Karpas-422 (cell line): Measurements from ENCODE around the gene CBLL2. TPM values are rescaled to one million over a fixed set of nuclear protein-coding genes. Genes with fewer than 3 reads are reported as not detected.

Experiments
- DNase-seq: peaks from one replicate; pipeline ENCODE4 v3.0.0-alpha.2; 2015
- H2AFZ ChIP-seq: fragments of 200-600 bp; sonication (generic); 2 replicates; pipeline ENCODE4 v1.6.1; 2014; ENCODE audit warnings: antibody characterized with exemption, low read length, mixed read lengths
- H3K27ac ChIP-seq: fragments of 200-600 bp; sonication (generic); 2 replicates; pipeline ENCODE4 v1.5.1; 2014; ENCODE audit warnings: mild to moderate bottlenecking, low read length, moderate library complexity
- H3K27me3 ChIP-seq: fragments of 200-600 bp; sonication (generic); 2 replicates; pipeline ENCODE4 v1.6.1; 2014; ENCODE audit warnings: low read length, mixed read lengths
- H3K36me3 ChIP-seq: fragments of 200-600 bp; sonication (generic); 2 replicates; pipeline ENCODE4 v1.6.1; 2014; ENCODE audit warnings: low read length, mixed read lengths; ENCODE audit not compliant: insufficient read depth
- H3K4me1 ChIP-seq: fragments of 200-600 bp; sonication (generic); 2 replicates; pipeline ENCODE4 v1.6.1; 2014; ENCODE audit warnings: mild to moderate bottlenecking, low read length, mixed read lengths
- H3K4me2 ChIP-seq: fragments of 200-600 bp; sonication (generic); 2 replicates; pipeline ENCODE4 v1.6.1; 2014; ENCODE audit warnings: low read length, low read depth, mild to moderate bottlenecking; ENCODE audit not compliant: poor library complexity, severe bottlenecking
- H3K4me3 ChIP-seq: fragments of 200-600 bp; sonication (generic); 2 replicates; pipeline ENCODE4 v1.5.1; 2014; ENCODE audit warnings: mild to moderate bottlenecking, antibody characterized with exemption, low read length, mixed read lengths
- H3K79me2 ChIP-seq: fragments of 200-600 bp; sonication (generic); 2 replicates; pipeline ENCODE4 v1.6.1; 2014; ENCODE audit warnings: mild to moderate bottlenecking, low read length, mixed read lengths
- H3K9ac ChIP-seq: fragments of 200-600 bp; sonication (generic); 2 replicates; pipeline ENCODE4 v1.6.0; 2014; ENCODE audit warnings: low read length
- H3K9me2 ChIP-seq: fragments of 200-600 bp; sonication (generic), shearing (Covaris generic); replicated peaks from 2 replicates; pipeline ENCODE4 v1.6.0; 2014; ENCODE audit warnings: mild to moderate bottlenecking, low read length, moderate library complexity; ENCODE audit not compliant: insufficient read depth
- H3K9me3 ChIP-seq: fragments of 300-700, 200-600 bp; sonication (generic); 2 replicates; pipeline ENCODE4 v1.6.1; 2014; ENCODE audit warnings: low read length, mixed read lengths
- H4K20me1 ChIP-seq: fragments of 200-600 bp; sonication (generic); 2 replicates; pipeline ENCODE4 v1.6.1; 2014; ENCODE audit warnings: mild to moderate bottlenecking, antibody characterized with exemption, low read length, low read depth; ENCODE audit not compliant: insufficient read depth
- total RNA-seq: library from RNA; depleted of rRNA; stranded (reverse); fragments of >200 nt; shearing (Covaris generic); gene quantifications from 2 replicates; pipeline ENCODE4 v1.2.3, GENCODE V29; 2014; ENCODE audit warnings: low replicate concordance; rRNA removed

CBLL2 gene, protein sequence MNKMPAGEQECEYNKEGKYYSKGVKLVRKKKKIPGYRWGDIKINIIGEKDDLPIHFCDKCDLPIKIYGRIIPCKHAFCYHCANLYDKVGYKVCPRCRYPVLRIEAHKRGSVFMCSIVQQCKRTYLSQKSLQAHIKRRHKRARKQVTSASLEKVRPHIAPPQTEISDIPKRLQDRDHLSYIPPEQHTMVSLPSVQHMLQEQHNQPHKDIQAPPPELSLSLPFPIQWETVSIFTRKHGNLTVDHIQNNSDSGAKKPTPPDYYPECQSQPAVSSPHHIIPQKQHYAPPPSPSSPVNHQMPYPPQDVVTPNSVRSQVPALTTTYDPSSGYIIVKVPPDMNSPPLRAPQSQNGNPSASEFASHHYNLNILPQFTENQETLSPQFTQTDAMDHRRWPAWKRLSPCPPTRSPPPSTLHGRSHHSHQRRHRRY
- total RNA-seq: not detected in 2 replicates

DNA sequence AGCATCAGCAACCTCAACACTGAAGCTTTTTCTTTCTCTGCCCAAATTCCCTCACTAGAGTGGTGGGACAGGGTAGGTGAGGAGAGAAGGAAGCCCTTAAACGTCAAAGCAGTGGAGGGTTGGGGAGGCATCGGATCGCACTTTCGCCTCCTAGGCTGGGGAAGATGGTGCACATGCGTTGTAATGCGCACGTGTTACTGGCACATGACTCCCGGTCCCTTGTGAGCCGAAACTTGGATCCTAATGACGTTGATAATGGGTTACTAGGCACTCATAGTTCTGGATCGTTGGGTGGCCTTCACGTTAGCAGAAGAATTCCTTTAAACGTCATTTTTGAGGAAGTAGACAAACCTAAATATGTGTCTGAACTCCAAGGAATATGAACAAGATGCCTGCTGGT lies at the start of gene CBLL2:
TSS of gene CBLL2 (plus strand) at position 301 of the 400 bp plus-strand sequence. CDS start at position 380, 79 bp downstream.
- Histone ChIP-seq H3K79me2 (no peaks in the 10 kb centered on the region), H3K4me1 (no peaks in the 10 kb centered on the region), H3K9me2 (no peaks in the 10 kb centered on the region), H3K27me3 (no peaks in the 10 kb centered on the region), H3K36me3 (no peaks in the 10 kb centered on the region), H3K27ac (no peak within 1 kb of the TSS), H3K4me3 (no peak within 1 kb of the TSS), H3K9ac (no peak within 1 kb of the TSS), H3K9me3 (no peaks in the 10 kb centered on the region; the same call in 1 of the 2 replicates), H2AFZ (no peak within 1 kb of the TSS), H4K20me1 (no peaks in the 10 kb centered on the region), H3K4me2 (no peak within 1 kb of the TSS)
- no peak for DNase-seq

DNA sequence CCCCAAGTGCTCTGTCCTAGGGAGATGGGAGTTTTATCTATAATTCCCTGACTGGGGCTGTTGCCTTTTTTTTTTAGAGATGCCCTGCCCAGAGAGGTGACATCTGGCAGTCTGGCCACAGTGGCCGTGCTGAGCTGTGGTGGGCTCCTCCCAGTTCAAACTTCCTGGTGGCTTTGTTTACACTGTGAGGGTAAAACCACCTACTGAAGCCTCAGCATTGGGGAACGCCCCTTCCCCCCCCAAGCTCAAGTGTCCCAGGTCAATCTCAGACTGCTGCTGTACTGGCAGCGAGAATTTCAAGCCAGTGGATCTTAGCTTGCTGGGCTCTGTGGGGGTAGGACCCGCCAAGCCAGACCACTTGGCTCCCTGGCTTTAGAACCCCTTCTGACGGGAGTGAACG lies 38.3 kb upstream of the CBLL2 start:
- DNase-seq: no peak
- H3K9me2 ChIP-seq: no peaks in the 10 kb centered on the region
- H3K36me3 ChIP-seq: no peaks in the 10 kb centered on the region
- no peaks in the 10 kb centered on the region for H3K27me3 ChIP-seq
- H3K27ac ChIP-seq: no peak overlapping the region
- no peaks in the 10 kb centered on the region for H4K20me1 ChIP-seq
- no peak overlapping the region for H3K4me3 ChIP-seq
- H3K4me1 ChIP-seq: no peaks in the 10 kb centered on the region
- H2AFZ ChIP-seq: no peak overlapping the region
- H3K4me2 ChIP-seq: no peak overlapping the region
- H3K9me3 ChIP-seq: no peaks in the 10 kb centered on the region
- no peaks in the 10 kb centered on the region for H3K79me2 ChIP-seq
- H3K9ac ChIP-seq: no peak overlapping the region

DNA sequence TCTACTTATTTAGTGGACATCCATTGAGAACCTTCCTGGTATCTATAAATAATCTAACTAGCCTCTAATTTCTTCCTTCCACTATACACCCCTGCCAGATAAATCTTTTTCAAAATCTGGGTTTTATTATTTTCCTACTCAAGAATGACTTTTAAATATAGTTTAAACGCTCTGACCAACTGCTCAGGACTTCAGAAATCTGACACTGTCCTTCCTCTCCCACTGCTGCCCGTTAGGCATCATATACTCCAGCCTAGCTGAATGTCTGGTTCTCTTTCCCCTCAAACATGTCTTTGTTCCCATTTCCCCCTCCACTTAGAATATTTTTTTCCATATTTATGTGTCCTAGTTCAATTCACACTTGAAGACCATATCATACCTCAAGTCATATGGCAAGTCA lies 35.2 kb upstream of the CBLL2 start:
- no peak overlapping the region for H3K4me2 ChIP-seq
- H3K36me3 ChIP-seq: no peaks in the 10 kb centered on the region
- H3K4me1 ChIP-seq: no peaks in the 10 kb centered on the region
- H3K27me3 ChIP-seq: no peaks in the 10 kb centered on the region
- H3K9me2 ChIP-seq: no peaks in the 10 kb centered on the region
- DNase-seq: no peak
- no peaks in the 10 kb centered on the region for H4K20me1 ChIP-seq
- H2AFZ ChIP-seq: no peak overlapping the region
- H3K79me2 ChIP-seq: no peaks in the 10 kb centered on the region
- H3K4me3 ChIP-seq: no peak overlapping the region
- no peak overlapping the region for H3K27ac ChIP-seq
- H3K9me3 ChIP-seq: no peaks in the 10 kb centered on the region
- H3K9ac ChIP-seq: no peak overlapping the region

DNA sequence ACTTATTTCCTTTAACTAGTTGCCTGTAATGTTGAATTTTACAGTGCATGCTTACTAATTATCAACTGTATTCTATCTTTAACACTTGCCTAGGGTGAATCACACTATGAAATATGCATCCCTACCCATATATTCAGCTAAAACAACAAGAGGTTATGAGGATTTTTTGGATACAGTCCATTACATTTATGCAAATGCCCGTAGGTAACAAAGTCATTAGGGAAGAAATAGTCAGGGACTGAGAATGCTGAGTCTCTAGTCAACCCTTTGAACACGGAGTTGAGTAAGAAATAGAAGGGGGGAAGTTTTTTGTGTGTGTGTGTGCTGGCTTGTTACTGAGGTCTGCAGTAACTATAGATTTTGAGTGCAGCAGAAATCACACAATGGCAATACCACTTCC lies 26.1 kb upstream of the CBLL2 start:
- H3K9ac ChIP-seq: no peak overlapping the region
- no peak overlapping the region for H3K4me3 ChIP-seq
- no peaks in the 10 kb centered on the region for H3K4me1 ChIP-seq
- no peak overlapping the region for H2AFZ ChIP-seq
- no peak overlapping the region for H3K27ac ChIP-seq
- H3K36me3 ChIP-seq: no peaks in the 10 kb centered on the region
- no peaks in the 10 kb centered on the region for H3K9me2 ChIP-seq
- no peak for DNase-seq
- H4K20me1 ChIP-seq: no peaks in the 10 kb centered on the region
- H3K4me2 ChIP-seq: no peak overlapping the region
- no peaks in the 10 kb centered on the region for H3K27me3 ChIP-seq
- no peaks in the 10 kb centered on the region for H3K9me3 ChIP-seq
- no peaks in the 10 kb centered on the region for H3K79me2 ChIP-seq

DNA sequence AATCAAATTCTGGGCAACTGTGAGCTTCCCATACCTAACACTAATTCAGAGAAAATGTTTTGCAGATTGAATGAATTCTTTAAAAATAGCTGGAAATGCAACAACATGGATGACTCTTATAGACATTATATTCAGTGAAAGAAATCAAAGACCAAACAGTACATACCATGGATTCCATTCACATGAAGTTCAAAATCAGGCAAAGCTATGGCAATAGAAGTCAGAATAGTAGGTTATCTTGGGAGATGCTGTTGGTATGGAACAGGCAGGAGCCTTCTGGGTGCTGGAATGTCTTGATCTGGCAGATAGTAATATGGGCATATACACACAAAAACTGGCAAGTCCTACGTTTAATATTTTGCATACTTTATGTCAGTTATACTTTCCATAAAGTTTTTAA lies 25.5 kb upstream of the CBLL2 start:
- Histone ChIP-seq H3K4me2 (no peak overlapping the region), H3K9me3 (no peaks in the 10 kb centered on the region), H3K9ac (no peak overlapping the region), H3K4me3 (no peak overlapping the region), H3K36me3 (no peaks in the 10 kb centered on the region), H4K20me1 (no peaks in the 10 kb centered on the region), H2AFZ (no peak overlapping the region), H3K9me2 (no peaks in the 10 kb centered on the region), H3K79me2 (no peaks in the 10 kb centered on the region), H3K27me3 (no peaks in the 10 kb centered on the region), H3K4me1 (no peaks in the 10 kb centered on the region), H3K27ac (no peak overlapping the region)
- no peak for DNase-seq

DNA sequence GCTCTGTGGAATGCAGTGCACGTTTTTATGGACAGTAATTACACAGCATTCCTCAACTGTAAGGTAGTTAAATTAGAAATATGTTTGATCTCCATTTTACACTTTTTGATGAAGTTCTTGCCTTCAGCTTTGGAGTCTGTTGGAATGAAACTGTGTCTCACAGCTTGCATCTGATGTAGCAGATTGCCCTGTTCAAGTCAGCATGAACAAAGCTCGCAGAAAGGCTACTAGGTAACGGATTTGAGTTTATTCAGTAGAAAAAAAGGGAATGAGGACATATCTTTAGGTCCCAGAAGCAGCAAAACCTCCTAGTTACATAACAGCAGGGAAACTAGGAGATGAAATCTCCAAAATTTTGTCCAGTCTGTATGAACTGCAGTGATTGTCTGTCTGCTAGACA lies 24.3 kb upstream of the CBLL2 start:
- H3K27ac ChIP-seq: no peak overlapping the region
- no peaks in the 10 kb centered on the region for H3K27me3 ChIP-seq
- H3K79me2 ChIP-seq: no peaks in the 10 kb centered on the region
- no peaks in the 10 kb centered on the region for H3K9me3 ChIP-seq
- H3K9ac ChIP-seq: no peak overlapping the region
- no peaks in the 10 kb centered on the region for H4K20me1 ChIP-seq
- H3K36me3 ChIP-seq: no peaks in the 10 kb centered on the region
- no peak overlapping the region for H3K4me2 ChIP-seq
- no peak overlapping the region for H3K4me3 ChIP-seq
- no peak overlapping the region for H2AFZ ChIP-seq
- no peaks in the 10 kb centered on the region for H3K4me1 ChIP-seq
- no peak for DNase-seq
- H3K9me2 ChIP-seq: no peaks in the 10 kb centered on the region

DNA sequence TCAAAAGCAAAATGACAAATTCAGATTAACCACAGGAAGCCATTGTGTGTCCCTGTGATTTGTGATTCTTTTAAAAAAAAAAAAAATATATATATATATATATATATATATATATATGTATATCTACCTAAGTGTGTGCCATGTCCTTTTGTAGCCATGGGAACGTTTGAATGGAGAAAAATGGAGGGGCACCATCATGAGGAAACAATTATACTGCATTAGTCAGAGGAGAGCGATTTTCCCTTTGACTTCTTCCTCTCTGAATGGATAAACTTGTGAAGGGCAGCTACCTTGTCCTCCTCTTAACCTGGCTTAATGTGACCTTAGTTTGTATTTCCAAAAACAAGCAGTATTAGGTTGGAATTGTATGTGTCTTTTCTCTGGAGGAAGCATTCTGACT lies 23.3 kb upstream of the CBLL2 start:
- H3K9me2 ChIP-seq: no peaks in the 10 kb centered on the region
- no peaks in the 10 kb centered on the region for H4K20me1 ChIP-seq
- no peaks in the 10 kb centered on the region for H3K27me3 ChIP-seq
- no peaks in the 10 kb centered on the region for H3K4me1 ChIP-seq
- H3K79me2 ChIP-seq: no peaks in the 10 kb centered on the region
- H3K27ac ChIP-seq: no peak overlapping the region
- H3K4me2 ChIP-seq: no peak overlapping the region
- DNase-seq: no peak
- H3K9ac ChIP-seq: no peak overlapping the region
- no peak overlapping the region for H2AFZ ChIP-seq
- no peaks in the 10 kb centered on the region for H3K9me3 ChIP-seq
- no peaks in the 10 kb centered on the region for H3K36me3 ChIP-seq
- no peak overlapping the region for H3K4me3 ChIP-seq

DNA sequence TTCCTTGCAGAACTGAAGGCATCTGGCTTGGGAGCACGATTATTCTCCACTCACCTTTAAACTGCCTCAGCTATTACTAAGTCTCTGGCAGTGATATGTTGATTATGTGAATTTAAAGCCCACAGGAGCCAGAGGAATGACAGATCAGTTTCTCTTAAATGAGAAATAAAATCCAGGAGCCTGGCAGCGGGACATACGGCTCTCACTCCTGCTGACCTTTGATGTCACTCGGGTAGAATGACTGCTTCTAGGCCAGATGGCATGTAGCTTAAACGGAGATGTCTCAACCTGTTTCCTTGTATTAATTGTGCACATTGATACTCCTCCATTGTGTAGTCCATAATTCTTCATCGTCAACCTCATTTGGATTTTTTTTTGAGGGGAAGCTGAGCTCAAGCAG lies 4.0 kb upstream of the CBLL2 start:
- H3K27me3 ChIP-seq: no peaks in the 10 kb centered on the region
- no peaks in the 10 kb centered on the region; the same call in 1 of the 2 replicates for H3K9me3 ChIP-seq
- H3K4me3 ChIP-seq: no peak overlapping the region
- DNase-seq: no peak
- no peak overlapping the region for H3K9ac ChIP-seq
- no peaks in the 10 kb centered on the region for H4K20me1 ChIP-seq
- H2AFZ ChIP-seq: no peak overlapping the region
- no peaks in the 10 kb centered on the region for H3K79me2 ChIP-seq
- H3K9me2 ChIP-seq: no peaks in the 10 kb centered on the region
- H3K36me3 ChIP-seq: no peaks in the 10 kb centered on the region
- no peak overlapping the region for H3K27ac ChIP-seq
- no peak overlapping the region for H3K4me2 ChIP-seq
- H3K4me1 ChIP-seq: no peaks in the 10 kb centered on the region
